ENCODE results near the gene GOLGA6L10.
"Not testable (repeated sequence)": the region's sequence is repeated elsewhere in the genome, so short reads cannot be mapped to it uniquely, and the experiment has no call there.

GOLGA6L10 gene

GRCh38 chr15:82317516-82317915 lies 31.8 kb downstream of the GOLGA6L10 start:
- not testable (repeated sequence) for DNase-seq (ENCODE audit: low read depth)

- DNase-seq (ENCODE audit: low read depth), result no peak
Observed at GRCh38 chr15:82317091-82317489, 32.2 kb downstream of the GOLGA6L10 start.

- not testable (repeated sequence) for DNase-seq (ENCODE audit: low read depth)
Observed at GRCh38 chr15:82316247-82317090, 32.8 kb downstream of the GOLGA6L10 start.

- DNase-seq (ENCODE audit: low read depth), result no peak
Observed at GRCh38 chr15:82315519-82316246, 33.6 kb downstream of the GOLGA6L10 start.

GRCh38 chr15:82314769-82315518 lies 34.3 kb downstream of the GOLGA6L10 start:
- DNase-seq (ENCODE audit: low read depth), result no peak

- DNase-seq (ENCODE audit: low read depth), result not testable (repeated sequence)
Observed at GRCh38 chr15:82313951-82314768, 35.1 kb downstream of the GOLGA6L10 start.

- no peak for DNase-seq (ENCODE audit: low read depth)
Observed at GRCh38 chr15:82313446-82313845, 35.8 kb downstream of the GOLGA6L10 start.

- no peak for DNase-seq (ENCODE audit: low read depth)
Observed at GRCh38 chr15:82312586-82313349, 36.5 kb downstream of the GOLGA6L10 start.

- DNase-seq (ENCODE audit: low read depth), result not testable (repeated sequence)
Observed at GRCh38 chr15:82311321-82311720, 38.0 kb downstream of the GOLGA6L10 start.

- no peak for DNase-seq (ENCODE audit: low read depth)
Observed at GRCh38 chr15:82309802-82310201, 39.5 kb downstream of the GOLGA6L10 start.

GRCh38 chr15:82307714-82308081 lies 41.6 kb downstream of the GOLGA6L10 start:
- DNase-seq (ENCODE audit: low read depth), result no peak

- no peak for DNase-seq (ENCODE audit: low read depth)
Observed at GRCh38 chr15:82306791-82307713, 42.2 kb downstream of the GOLGA6L10 start.

- DNase-seq (ENCODE audit: low read depth), result no peak
Observed at GRCh38 chr15:82305621-82306048, 43.6 kb downstream of the GOLGA6L10 start.

GRCh38 chr15:82304778-82305090 lies 44.5 kb downstream of the GOLGA6L10 start:
- no peak for DNase-seq (ENCODE audit: low read depth)

GRCh38 chr15:82303956-82304777 lies 45.1 kb downstream of the GOLGA6L10 start:
- no peak for DNase-seq (ENCODE audit: low read depth)

- no peak for DNase-seq (ENCODE audit: low read depth)
Observed at GRCh38 chr15:82301296-82302016, 47.8 kb downstream of the GOLGA6L10 start.

- no peak for DNase-seq (ENCODE audit: low read depth)
Observed at GRCh38 chr15:82300883-82301282, 48.4 kb downstream of the GOLGA6L10 start.

GRCh38 chr15:82300326-82300725 lies 48.9 kb downstream of the GOLGA6L10 start:
- DNase-seq (ENCODE audit: low read depth), result not testable (repeated sequence)
